Naive B cell (primary cell): ENCODE measurements around the gene ZYX. TPM values are rescaled to one million over a fixed set of nuclear protein-coding genes. Genes with fewer than 3 reads are reported as not detected.

Experiments used
- ATAC-seq, 2 donors: fragments of 150-1000 bp; cut with Tn5 transposase; 2 replicates each; pipeline ENCODE4 v1.10.0; 2021; ENCODE audit warnings: low read depth in 2 of 2, mild to moderate bottlenecking in 2 of 2, moderate library complexity in 2 of 2
- DNase-seq: peaks from one replicate; pipeline ENCODE4 v3.0.0; 2022
- H3K27ac Mint-ChIP-seq, 6 donors: one replicate each; pipeline ENCODE4 v1.8.0; 2020 to 2022; ENCODE audit warnings: mild to moderate bottlenecking in 6 of 6, mixed read lengths in 6 of 6, moderate library complexity in 5 of 6, inconsistent platforms in 2 of 6
- H3K27me3 Mint-ChIP-seq, 3 donors: one replicate each; pipeline ENCODE4 v1.8.0; 2021 to 2022; ENCODE audit warnings: mixed read lengths in 3 of 3, mild to moderate bottlenecking in 1 of 3
- H3K36me3 Mint-ChIP-seq, 2 donors: one replicate each; pipeline ENCODE4 v1.8.0; 2020 to 2022; ENCODE audit warnings: mixed read lengths in 2 of 2, inconsistent platforms in 1 of 2, mild to moderate bottlenecking in 1 of 2
- H3K4me1 Mint-ChIP-seq, 3 donors: one replicate each; pipeline ENCODE4 v1.8.0; 2020 to 2022; ENCODE audit warnings: mixed read lengths in 3 of 3, inconsistent platforms in 1 of 3, mild to moderate bottlenecking in 1 of 3, moderate library complexity in 1 of 3
- H3K4me3 Mint-ChIP-seq, 8 donors: one replicate each; pipeline ENCODE4 v1.8.0; 2020 to 2022; ENCODE audit warnings: mild to moderate bottlenecking in 8 of 8, mixed read lengths in 8 of 8, moderate library complexity in 8 of 8, inconsistent platforms in 2 of 8
- H3K9me3 Mint-ChIP-seq, 7 donors: one replicate each; pipeline ENCODE4 v1.8.0; 2020 to 2022; ENCODE audit warnings: mixed read lengths in 7 of 7, mild to moderate bottlenecking in 5 of 7, inconsistent platforms in 2 of 7, moderate library complexity in 1 of 7
- polyA plus RNA-seq, 6 donors: library from polyadenylated mRNA; unstranded; fragments of 300-500 nt; fragmentation: Illumina TruSeq; gene quantifications; one replicate each; pipeline ENCODE4 v1.2.3, GENCODE V29; 2021; ENCODE audit warnings: low read depth in 6 of 6

Gene ZYX
- polyA plus RNA-seq, 6 donors from 2014 or later, result 4.7 to 21.4 (median 12.2) TPM

DNA sequence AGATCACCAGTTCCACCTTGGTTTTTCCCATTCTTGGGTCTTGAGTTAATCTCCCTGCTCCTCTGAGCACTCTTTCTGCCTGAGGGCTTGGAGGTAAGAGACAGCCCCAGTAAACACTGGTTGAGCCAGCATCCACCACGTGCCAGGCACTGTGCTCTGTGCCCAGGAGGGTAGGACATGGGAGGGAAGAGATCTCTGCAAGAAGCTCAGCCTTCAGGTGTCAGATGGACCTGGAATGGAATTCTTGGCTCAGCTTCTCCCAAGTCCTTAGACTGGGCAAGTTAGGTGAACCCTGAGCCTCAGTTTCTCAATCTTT is 2.5 kb downstream of the ZYX start:
- H3K27ac Mint-ChIP-seq, result no peak overlapping the region
- peaks cover 10 to 17% (median 14%) of the 10 kb centered on the region in 3 donors for H3K4me1 Mint-ChIP-seq
- no peaks in the 10 kb centered on the region for H3K27me3 Mint-ChIP-seq
- H3K4me3 Mint-ChIP-seq, result peak overlapping the region in 1 of 8 donors; percentile 42
- DNase-seq (no peak), ATAC-seq (no peak)
- no peaks in the 10 kb centered on the region for H3K9me3 Mint-ChIP-seq
- H3K36me3 Mint-ChIP-seq, result no peaks in the 10 kb centered on the region

DNA sequence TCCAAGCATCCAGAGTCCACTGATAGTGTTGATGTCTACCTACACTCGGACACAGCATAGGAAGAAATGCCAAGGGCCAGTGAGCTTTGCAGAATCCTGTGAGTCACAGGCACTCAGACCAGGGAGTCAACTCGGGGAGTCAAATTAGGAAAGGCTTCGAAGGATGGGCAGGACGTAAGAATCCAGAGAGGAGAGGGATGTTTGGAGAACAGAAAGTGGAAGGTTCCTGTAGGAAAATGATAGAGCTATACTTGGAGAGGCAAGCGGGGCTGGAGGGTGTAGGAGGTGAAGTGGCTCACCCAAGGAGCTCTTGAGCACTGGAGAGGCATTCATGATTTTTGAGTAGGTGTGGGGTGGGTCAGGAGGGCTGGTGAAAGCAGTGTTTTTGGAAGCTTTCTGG is 3.0 kb downstream of the ZYX start:
- Mint-ChIP-seq H3K4me1 (peaks cover 9 to 15% (median 10%) of the 10 kb centered on the region in 3 donors), H3K27ac (no peak overlapping the region), H3K36me3 (no peaks in the 10 kb centered on the region), H3K9me3 (no peaks in the 10 kb centered on the region), H3K4me3 (no peak overlapping the region), H3K27me3 (no peaks in the 10 kb centered on the region)
- no peak for ATAC-seq
- DNase-seq, result no peak

GRCh38 chr7:143384661-143385631 is 3.8 kb downstream of the ZYX start:
- Mint-ChIP-seq H3K4me3 (no peak overlapping the region), H3K36me3 (peaks cover 0 to 2% of the 10 kb centered on the region in 2 donors), H3K9me3 (no peaks in the 10 kb centered on the region), H3K27ac (no peak overlapping the region), H3K4me1 (peaks cover 1 to 7% (median 2%) of the 10 kb centered on the region in 3 donors), H3K27me3 (no peaks in the 10 kb centered on the region)
- DNase-seq (no peak), ATAC-seq (no peak)

DNA sequence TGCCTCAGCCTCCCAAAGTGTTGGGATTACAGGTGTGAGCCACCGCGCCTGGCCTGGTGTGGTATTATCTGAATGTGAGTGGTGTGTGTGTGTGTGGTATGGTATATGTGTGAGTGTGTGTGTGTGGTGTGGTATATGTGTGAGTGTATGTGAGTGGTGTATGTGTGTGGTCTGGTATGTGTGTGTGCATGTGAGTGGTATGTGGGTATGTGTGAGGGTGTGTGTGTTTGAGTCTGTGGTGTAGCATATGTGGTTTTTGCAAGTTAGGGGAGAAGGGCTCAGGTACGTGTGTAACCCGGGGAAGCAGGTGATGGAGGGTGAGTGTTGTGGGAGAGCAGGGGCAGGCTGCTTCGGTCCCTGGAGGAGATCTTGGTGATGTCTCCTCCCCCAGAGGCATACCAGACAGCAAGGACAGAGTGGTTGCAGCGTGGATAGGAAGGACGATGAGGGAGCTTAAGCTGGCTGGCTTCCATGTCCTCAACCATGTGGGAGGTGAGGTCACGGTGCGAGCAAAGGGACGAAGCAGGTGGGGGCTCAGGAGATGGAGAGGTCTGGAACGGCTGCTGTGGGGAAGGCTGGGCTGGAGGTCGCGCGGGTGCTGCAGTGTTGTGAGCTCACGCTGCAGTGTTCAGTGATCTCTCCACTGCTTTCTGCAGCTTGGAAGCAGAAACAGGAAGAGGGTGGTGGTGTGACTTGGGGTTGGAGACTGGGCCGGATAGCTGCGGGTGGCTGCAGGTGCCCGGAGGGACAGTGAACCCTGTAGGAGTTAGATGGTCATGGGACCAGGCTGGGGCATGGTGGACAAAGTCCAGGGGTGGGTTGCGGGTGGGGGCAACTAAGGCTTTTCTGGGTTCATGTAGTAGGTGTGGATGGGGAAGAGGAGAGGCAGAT is 5.0 kb downstream of the ZYX start:
- H3K4me3 Mint-ChIP-seq, result no peak overlapping the region
- DNase-seq, result no peak
- peaks cover 0 to 4% of the 10 kb centered on the region in 2 donors for H3K36me3 Mint-ChIP-seq
- ATAC-seq, result peak; percentile 26 to 51
- H3K4me1 Mint-ChIP-seq, result peaks cover 0 to 6% (median 0%) of the 10 kb centered on the region in 3 donors
- no peaks in the 10 kb centered on the region for H3K9me3 Mint-ChIP-seq
- H3K27me3 Mint-ChIP-seq, result no peaks in the 10 kb centered on the region
- H3K27ac Mint-ChIP-seq, result no peak overlapping the region

GRCh38 chr7:143387156-143387975 is 6.2 kb downstream of the ZYX start:
- no peaks in the 10 kb centered on the region for H3K27me3 Mint-ChIP-seq
- no peak overlapping the region for H3K27ac Mint-ChIP-seq
- ATAC-seq (no peak), DNase-seq (no peak)
- peaks cover 0 to 4% of the 10 kb centered on the region in 2 donors for H3K36me3 Mint-ChIP-seq
- H3K4me1 Mint-ChIP-seq, result peaks cover 0 to 6% (median 0%) of the 10 kb centered on the region in 3 donors
- no peak overlapping the region for H3K4me3 Mint-ChIP-seq
- no peaks in the 10 kb centered on the region for H3K9me3 Mint-ChIP-seq

GRCh38 chr7:143388051-143388450 is 6.9 kb downstream of the ZYX start:
- Mint-ChIP-seq H3K4me3 (peak overlapping the region in 1 of 8 donors; percentile 60), H3K27ac (no peak overlapping the region), H3K9me3 (no peaks in the 10 kb centered on the region), H3K4me1 (peaks cover 0 to 3% (median 0%) of the 10 kb centered on the region in 3 donors), H3K27me3 (no peaks in the 10 kb centered on the region), H3K36me3 (peaks cover 0 to 4% of the 10 kb centered on the region in 2 donors)
- DNase-seq (no peak), ATAC-seq (no peak)

GRCh38 chr7:143388491-143389101 is 7.5 kb downstream of the ZYX start:
- no peak overlapping the region for H3K27ac Mint-ChIP-seq
- DNase-seq (no peak), ATAC-seq (no peak)
- H3K4me1 Mint-ChIP-seq, result no peaks in the 10 kb centered on the region
- no peaks in the 10 kb centered on the region for H3K9me3 Mint-ChIP-seq
- H3K27me3 Mint-ChIP-seq, result no peaks in the 10 kb centered on the region
- peaks cover 0 to 4% of the 10 kb centered on the region in 2 donors for H3K36me3 Mint-ChIP-seq
- peak overlapping the region in 1 of 8 donors; percentile 60 for H3K4me3 Mint-ChIP-seq

- Mint-ChIP-seq H3K36me3 (peaks cover 0 to 4% of the 10 kb centered on the region in 2 donors), H3K27ac (peak overlapping the region in 1 of 6 donors; percentile 44), H3K4me1 (no peaks in the 10 kb centered on the region), H3K27me3 (no peaks in the 10 kb centered on the region), H3K9me3 (no peaks in the 10 kb centered on the region), H3K4me3 (no peak overlapping the region)
- DNase-seq, result no peak
- ATAC-seq, result no peak
Observed at GRCh38 chr7:143389316-143390103, 8.4 kb downstream of the ZYX start.

DNA sequence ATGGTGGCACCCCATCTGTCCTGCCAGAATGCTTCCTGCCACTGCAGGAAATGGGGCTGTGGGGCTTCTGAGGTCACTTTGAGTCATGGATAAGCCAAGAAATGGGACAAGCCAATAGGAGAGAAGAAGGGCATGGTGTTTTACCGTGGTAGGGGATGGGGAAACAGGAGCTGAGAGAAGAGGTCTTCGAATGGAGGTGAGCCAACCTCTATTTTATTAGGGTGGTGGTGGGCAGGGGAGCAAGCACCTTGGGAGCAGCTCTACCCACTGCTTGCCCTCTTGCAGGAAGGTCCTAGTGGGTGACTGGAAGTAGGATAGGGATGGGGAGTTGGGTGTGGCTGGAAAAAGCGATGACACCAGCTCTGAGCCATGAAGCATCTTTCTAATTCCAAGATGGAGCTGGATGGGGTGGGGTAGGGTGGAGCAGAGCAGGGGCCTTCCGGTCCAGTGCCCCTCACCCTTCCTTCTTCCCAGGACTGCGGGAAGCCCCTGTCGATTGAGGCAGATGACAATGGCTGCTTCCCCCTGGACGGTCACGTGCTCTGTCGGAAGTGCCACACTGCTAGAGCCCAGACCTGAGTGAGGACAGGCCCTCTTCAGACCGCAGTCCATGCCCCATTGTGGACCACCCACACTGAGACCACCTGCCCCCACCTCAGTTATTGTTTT is 9.1 kb downstream of the ZYX start:
- H3K4me1 Mint-ChIP-seq, result peaks cover 0 to 4% (median 3%) of the 10 kb centered on the region in 3 donors
- peak overlapping the region in 1 of 6 donors; percentile 38 for H3K27ac Mint-ChIP-seq
- DNase-seq (no peak), ATAC-seq (no peak)
- no peaks in the 10 kb centered on the region for H3K9me3 Mint-ChIP-seq
- peaks cover 0 to 4% of the 10 kb centered on the region in 2 donors for H3K36me3 Mint-ChIP-seq
- H3K27me3 Mint-ChIP-seq, result peaks cover 0 to 5% (median 0%) of the 10 kb centered on the region in 3 donors
- H3K4me3 Mint-ChIP-seq, result no peak overlapping the region

DNA sequence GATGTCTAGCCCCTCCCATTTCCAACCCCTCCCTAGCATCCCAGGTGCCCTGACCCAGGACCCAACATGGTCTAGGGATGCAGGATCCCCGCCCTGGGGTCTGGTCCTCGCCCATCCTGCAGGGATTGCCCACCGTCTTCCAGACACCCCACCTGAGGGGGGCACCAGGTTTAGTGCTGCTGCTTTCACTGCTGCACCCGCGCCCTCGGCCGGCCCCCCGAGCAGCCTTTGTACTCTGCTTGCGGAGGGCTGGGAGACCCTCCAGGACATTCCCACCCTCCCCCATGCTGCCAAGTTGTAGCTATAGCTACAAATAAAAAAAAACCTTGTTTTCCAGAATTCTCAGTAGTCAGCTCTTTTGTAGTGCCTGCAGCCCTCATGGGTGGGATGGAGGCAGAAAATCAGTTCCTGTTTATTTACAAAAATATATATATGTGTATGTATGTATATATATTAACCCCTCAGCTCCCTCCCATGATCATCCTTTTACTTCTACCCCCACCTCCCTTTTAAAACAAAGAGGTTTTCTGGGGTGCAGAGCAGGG is 9.7 kb downstream of the ZYX start:
- Mint-ChIP-seq H3K4me3 (no peak overlapping the region), H3K27ac (no peak overlapping the region), H3K9me3 (no peaks in the 10 kb centered on the region), H3K4me1 (peaks cover 0 to 6% (median 4%) of the 10 kb centered on the region in 3 donors), H3K36me3 (peaks cover 0 to 4% of the 10 kb centered on the region in 2 donors), H3K27me3 (peaks cover 0 to 8% (median 0%) of the 10 kb centered on the region in 3 donors)
- DNase-seq (no peak), ATAC-seq (no peak)
